ENCODE data around the gene VSIR. TPM values are rescaled to one million over a fixed set of nuclear protein-coding genes. Genes with fewer than 3 reads are reported as not detected.

Gene VSIR
- total RNA-seq, 1 donor from 2014 or later = 115 TPM

GRCh38 chr10:71802235-71802634 is 28.9 kb upstream of the VSIR start:
- no peak overlapping the region for H3K4me3 Mint-ChIP-seq
- no peaks in the 10 kb centered on the region for H3K36me3 Mint-ChIP-seq (ENCODE audit: low read depth)
- no peak overlapping the region for H3K27ac Mint-ChIP-seq
- no peak for DNase-seq (ENCODE audit: low spot score)
- H3K4me1 Mint-ChIP-seq (ENCODE audit: low read depth) = peaks cover 12% of the 10 kb centered on the region
- peaks cover 2% of the 10 kb centered on the region for H3K27me3 Mint-ChIP-seq (ENCODE audit: insufficient read depth)
- no peaks in the 10 kb centered on the region for H3K9me3 Mint-ChIP-seq
- intact Hi-C loops (cut with micrococcal nuclease) = no loop called here

GRCh38 chr10:71801361-71801760 is 28.0 kb upstream of the VSIR start:
- Mint-ChIP-seq H3K36me3 (ENCODE audit: low read depth) (no peaks in the 10 kb centered on the region), H3K4me1 (ENCODE audit: low read depth) (peaks cover 14% of the 10 kb centered on the region), H3K9me3 (no peaks in the 10 kb centered on the region), H3K27me3 (ENCODE audit: insufficient read depth) (peaks cover 2% of the 10 kb centered on the region), H3K27ac (no peak overlapping the region), H3K4me3 (no peak overlapping the region)
- intact Hi-C loops (cut with micrococcal nuclease) = no loop called here
- no peak for DNase-seq (ENCODE audit: low spot score)

DNA sequence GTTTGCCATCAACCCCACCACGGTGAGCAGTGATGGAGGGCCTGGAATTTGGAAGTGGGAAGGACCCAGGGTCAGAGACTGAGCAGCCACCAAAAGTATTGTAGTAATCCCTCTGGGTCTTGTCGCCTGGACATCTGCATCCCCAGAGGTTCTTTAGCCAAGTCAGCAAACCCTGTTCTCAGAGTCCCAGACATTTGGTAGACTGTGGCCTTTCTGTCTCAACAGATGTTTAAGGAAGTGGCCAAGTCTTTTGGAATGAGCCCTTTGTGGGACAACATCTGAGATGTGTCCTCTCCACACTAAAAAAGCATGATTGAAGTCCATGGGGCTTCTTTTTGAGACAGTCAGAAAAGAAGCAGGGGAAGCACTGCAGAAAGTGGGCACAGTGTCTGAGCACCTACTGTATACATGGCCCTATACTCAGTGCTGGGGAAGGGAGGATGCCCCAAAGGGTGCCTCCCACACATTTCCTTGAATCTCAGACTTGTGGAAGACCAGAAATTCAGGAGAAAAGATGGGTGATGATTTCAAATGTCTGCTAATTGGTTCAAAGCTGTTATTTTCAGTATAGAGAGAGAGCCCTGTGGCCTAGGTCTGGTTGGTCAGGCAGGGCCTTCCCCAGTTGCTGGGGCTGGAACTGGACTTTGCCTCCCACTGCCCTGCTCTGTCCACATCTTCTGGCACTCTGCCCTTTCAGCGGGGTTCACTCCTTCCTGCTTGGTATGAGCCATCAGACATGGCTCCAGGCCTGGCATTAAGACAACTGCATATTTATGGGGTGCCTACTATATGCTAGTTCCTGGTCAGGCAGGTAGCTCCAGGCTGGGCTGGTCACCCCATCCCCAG is 26.5 kb upstream of the VSIR start:
- Mint-ChIP-seq H3K9me3 (no peaks in the 10 kb centered on the region), H3K4me3 (no peak overlapping the region)
- intact Hi-C loops (cut with micrococcal nuclease) = no loop called here

GRCh38 chr10:71799112-71799511 is 25.8 kb upstream of the VSIR start:
- Mint-ChIP-seq H3K27ac (no peak overlapping the region), H3K27me3 (ENCODE audit: insufficient read depth) (peaks cover 2% of the 10 kb centered on the region), H3K36me3 (ENCODE audit: low read depth) (no peaks in the 10 kb centered on the region), H3K9me3 (no peaks in the 10 kb centered on the region), H3K4me3 (no peak overlapping the region), H3K4me1 (ENCODE audit: low read depth) (peaks cover 10% of the 10 kb centered on the region)
- no peak for DNase-seq (ENCODE audit: low spot score)
- intact Hi-C loops (cut with micrococcal nuclease) = no loop called here

More for the DNA sequence above, 26.5 kb upstream of the VSIR start:
- Mint-ChIP-seq H3K36me3 (ENCODE audit: low read depth) (no peaks in the 10 kb centered on the region), H3K27me3 (ENCODE audit: insufficient read depth) (peaks cover 2% of the 10 kb centered on the region), H3K4me1 (ENCODE audit: low read depth) (peaks cover 10% of the 10 kb centered on the region), H3K27ac (no peak overlapping the region)
- no peak for DNase-seq (ENCODE audit: low spot score)

DNA sequence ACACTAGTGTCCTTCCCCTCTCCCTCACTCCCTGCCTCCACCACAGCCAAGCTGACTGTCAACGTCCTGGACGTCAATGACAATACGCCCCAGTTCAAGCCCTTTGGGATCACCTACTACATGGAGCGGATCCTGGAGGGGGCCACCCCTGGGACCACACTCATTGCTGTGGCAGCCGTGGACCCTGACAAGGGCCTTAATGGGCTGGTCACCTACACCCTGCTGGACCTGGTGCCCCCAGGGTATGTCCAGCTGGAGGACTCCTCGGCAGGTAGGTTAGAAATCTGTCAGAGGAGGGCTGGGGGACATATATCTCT is 24.9 kb upstream of the VSIR start:
- H3K4me3 Mint-ChIP-seq = no peak overlapping the region
- no peaks in the 10 kb centered on the region for H3K36me3 Mint-ChIP-seq (ENCODE audit: low read depth)
- intact Hi-C loops (cut with micrococcal nuclease) = no loop called here
- H3K27ac Mint-ChIP-seq = no peak overlapping the region
- no peak for DNase-seq (ENCODE audit: low spot score)
- no peaks in the 10 kb centered on the region for H3K9me3 Mint-ChIP-seq
- H3K27me3 Mint-ChIP-seq (ENCODE audit: insufficient read depth) = no peaks in the 10 kb centered on the region
- peaks cover 10% of the 10 kb centered on the region for H3K4me1 Mint-ChIP-seq (ENCODE audit: low read depth)

- intact Hi-C loops (cut with micrococcal nuclease) = no loop called here
- H3K27ac Mint-ChIP-seq = no peak overlapping the region
- no peaks in the 10 kb centered on the region for H3K36me3 Mint-ChIP-seq (ENCODE audit: low read depth)
- peaks cover 10% of the 10 kb centered on the region for H3K4me1 Mint-ChIP-seq (ENCODE audit: low read depth)
- H3K4me3 Mint-ChIP-seq = no peak overlapping the region
- no peak for DNase-seq (ENCODE audit: low spot score)
- no peaks in the 10 kb centered on the region for H3K9me3 Mint-ChIP-seq
- no peaks in the 10 kb centered on the region for H3K27me3 Mint-ChIP-seq (ENCODE audit: insufficient read depth)
Measured at GRCh38 chr10:71797533-71798307, 24.4 kb upstream of the VSIR start.

DNA sequence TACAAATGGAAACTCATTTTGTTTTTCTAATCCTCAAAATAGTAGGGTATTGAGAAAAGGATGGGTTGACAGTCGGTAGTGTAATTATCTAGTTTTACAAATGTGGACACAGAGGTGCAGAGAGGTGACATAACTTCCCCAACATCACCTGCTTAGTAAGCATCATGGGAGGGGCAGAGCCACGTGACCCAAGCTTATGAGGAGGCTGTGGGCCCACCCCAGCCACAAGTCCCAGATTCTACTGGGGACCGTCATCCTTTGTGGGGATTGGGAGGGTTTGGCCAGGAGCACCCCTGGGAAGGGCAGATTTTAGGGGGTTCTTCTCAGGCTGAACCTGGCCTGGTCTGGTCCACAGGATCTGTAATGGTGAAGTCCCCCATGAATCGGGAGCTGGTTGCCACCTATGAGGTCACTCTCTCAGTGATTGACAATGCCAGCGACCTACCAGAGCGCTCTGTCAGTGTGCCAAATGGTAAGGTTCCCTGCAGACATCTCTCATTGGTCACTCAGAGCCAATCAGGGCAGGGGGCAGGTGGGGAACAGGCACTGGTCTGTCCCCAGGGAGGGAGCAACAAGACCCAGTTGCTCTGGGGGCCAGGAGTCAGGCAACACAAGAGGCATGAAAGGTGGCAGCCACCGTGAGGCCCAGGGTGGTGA is 23.6 kb upstream of the VSIR start:
- Mint-ChIP-seq H3K36me3 (ENCODE audit: low read depth) (no peaks in the 10 kb centered on the region), H3K27ac (no peak overlapping the region), H3K4me3 (no peak overlapping the region), H3K4me1 (ENCODE audit: low read depth) (peaks cover 10% of the 10 kb centered on the region), H3K9me3 (no peaks in the 10 kb centered on the region), H3K27me3 (ENCODE audit: insufficient read depth) (no peaks in the 10 kb centered on the region)
- intact Hi-C loops (cut with micrococcal nuclease) = no loop called here
- no peak for DNase-seq (ENCODE audit: low spot score)

GRCh38 chr10:71795248-71795647 is 21.9 kb upstream of the VSIR start:
- no peak overlapping the region for H3K4me3 Mint-ChIP-seq

DNA sequence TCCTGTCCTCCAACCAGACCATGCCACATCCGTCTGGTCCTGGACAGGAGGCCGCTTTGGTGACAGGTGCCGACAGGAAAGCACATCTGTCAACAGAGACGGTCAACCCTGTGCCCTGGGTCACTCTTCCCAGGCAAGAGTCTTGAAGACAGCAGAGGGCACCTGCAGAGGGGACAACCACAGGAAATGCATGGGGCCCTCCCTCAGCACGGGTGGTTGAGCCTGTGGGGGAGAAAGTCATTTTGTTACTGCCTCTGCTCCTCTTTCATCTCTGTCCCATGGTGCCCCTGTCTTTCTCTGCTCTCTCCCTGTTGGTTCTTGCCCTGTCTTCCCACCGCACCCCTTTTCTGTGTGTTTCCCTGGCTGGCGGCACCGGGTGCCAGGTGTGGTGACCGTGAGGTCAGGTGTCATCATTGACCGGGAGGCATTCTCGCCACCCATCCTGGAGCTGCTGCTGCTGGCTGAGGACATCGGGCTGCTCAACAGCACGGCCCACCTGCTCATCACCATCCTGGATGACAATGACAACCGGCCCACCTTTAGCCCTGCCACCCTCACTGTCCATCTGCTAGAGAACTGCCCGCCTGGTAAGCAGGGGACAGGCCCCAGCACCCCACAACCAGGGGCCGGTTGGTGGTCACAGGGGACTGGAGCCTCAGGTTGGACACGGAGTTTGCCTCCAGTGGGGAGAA is 17.6 kb upstream of the VSIR start:
- Mint-ChIP-seq H3K27me3 (ENCODE audit: insufficient read depth) (no peaks in the 10 kb centered on the region), H3K4me1 (ENCODE audit: low read depth) (peaks cover 7% of the 10 kb centered on the region), H3K36me3 (ENCODE audit: low read depth) (no peaks in the 10 kb centered on the region), H3K4me3 (no peak overlapping the region), H3K9me3 (no peaks in the 10 kb centered on the region), H3K27ac (no peak overlapping the region)
- DNase-seq (ENCODE audit: low spot score) = no peak
- intact Hi-C loops (cut with micrococcal nuclease) = no loop called here

More at GRCh38 chr10:71795248-71795647, 21.9 kb upstream of the VSIR start:
- Mint-ChIP-seq H3K27ac (no peak overlapping the region), H3K36me3 (ENCODE audit: low read depth) (no peaks in the 10 kb centered on the region), H3K4me1 (ENCODE audit: low read depth) (peaks cover 17% of the 10 kb centered on the region), H3K27me3 (ENCODE audit: insufficient read depth) (no peaks in the 10 kb centered on the region), H3K9me3 (no peaks in the 10 kb centered on the region)
- intact Hi-C loops (cut with micrococcal nuclease) = no loop called here
- DNase-seq (ENCODE audit: low spot score) = no peak

DNA sequence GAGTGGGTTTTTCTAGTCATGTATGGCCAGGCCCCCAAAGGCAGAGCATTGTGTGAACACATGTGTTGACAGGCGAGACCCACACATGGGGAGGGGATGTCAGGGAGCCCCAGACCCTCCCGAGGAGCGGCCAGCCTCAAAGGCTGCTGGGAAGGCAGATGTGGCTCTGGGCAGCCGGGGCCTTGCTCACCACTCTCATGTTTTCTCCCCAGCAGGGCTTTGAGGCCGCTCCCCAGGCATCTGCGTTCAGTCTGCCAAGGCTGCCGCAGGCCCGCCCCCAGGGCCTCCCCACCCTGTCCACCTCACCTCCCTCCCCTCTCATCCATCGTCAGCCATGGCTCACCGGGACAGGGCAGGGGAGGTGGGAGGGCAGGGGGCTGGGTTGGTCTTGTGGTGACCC is 16.6 kb upstream of the VSIR start:
- intact Hi-C loops (cut with micrococcal nuclease) = no loop called here
- no peak overlapping the region for H3K4me3 Mint-ChIP-seq
- no peaks in the 10 kb centered on the region for H3K9me3 Mint-ChIP-seq
- no peak overlapping the region for H3K27ac Mint-ChIP-seq
- DNase-seq (ENCODE audit: low spot score) = no peak
- peaks cover 7% of the 10 kb centered on the region for H3K4me1 Mint-ChIP-seq (ENCODE audit: low read depth)
- no peaks in the 10 kb centered on the region for H3K27me3 Mint-ChIP-seq (ENCODE audit: insufficient read depth)
- H3K36me3 Mint-ChIP-seq (ENCODE audit: low read depth) = no peaks in the 10 kb centered on the region

GRCh38 chr10:71788954-71789353 is 15.6 kb upstream of the VSIR start:
- H3K27ac Mint-ChIP-seq = no peak overlapping the region
- H3K4me3 Mint-ChIP-seq = no peak overlapping the region
- no peak for DNase-seq (ENCODE audit: low spot score)
- H3K9me3 Mint-ChIP-seq = no peaks in the 10 kb centered on the region
- intact Hi-C loops (cut with micrococcal nuclease) = no loop called here
- peaks cover 3% of the 10 kb centered on the region for H3K27me3 Mint-ChIP-seq (ENCODE audit: insufficient read depth)
- H3K36me3 Mint-ChIP-seq (ENCODE audit: low read depth) = no peaks in the 10 kb centered on the region
- peaks cover 7% of the 10 kb centered on the region for H3K4me1 Mint-ChIP-seq (ENCODE audit: low read depth)

- Mint-ChIP-seq H3K9me3 (no peaks in the 10 kb centered on the region), H3K4me3 (no peak overlapping the region), H3K27ac (no peak overlapping the region), H3K27me3 (ENCODE audit: insufficient read depth) (peaks cover 7% of the 10 kb centered on the region), H3K36me3 (ENCODE audit: low read depth) (no peaks in the 10 kb centered on the region), H3K4me1 (ENCODE audit: low read depth) (peaks cover 11% of the 10 kb centered on the region)
- intact Hi-C loops (cut with micrococcal nuclease) = no loop called here
- DNase-seq (ENCODE audit: low spot score) = no peak
Measured at GRCh38 chr10:71784679-71785272, 11.5 kb upstream of the VSIR start.

Measured in activated T-helper 1 cell treated with anti-CD3 and anti-CD28 coated beads, Interleukin-12 subunit alpha, Interleukin-12 subunit beta, Interleukin-2, Interleukin-4 antibody, amounts not matched to agents 30 ng/mL and 10 ng/mL and 1 ng/mL, durations not matched to agents 14 hours and 24 hours and 36 hours (primary cell).